HG03378 (cell line): ENCODE measurements around the gene RIT2.

Experiments used
- ATAC-seq: cut with Tn5 transposase; IDR thresholded peaks from one replicate; pipeline ENCODE4 v1.9.1; 2021; ENCODE audit warnings: mild to moderate bottlenecking, moderate library complexity; ENCODE audit not compliant: unreplicated experiment

Gene RIT2

GRCh38 chr18:42706618-42707017 lies 408.9 kb downstream of the RIT2 start:
- no peak for ATAC-seq

- no peak for ATAC-seq
Observed at GRCh38 chr18:42706029-42706608, 409.4 kb downstream of the RIT2 start.
